Mammary epithelial cell (primary cell): ENCODE data around the gene EVC.

ENCODE experiments used
- CTCF ChIP-seq, 2 donors: IDR thresholded peaks in 1 of 2; conservative IDR thresholded peaks in 1 of 2; 2 replicates each; pipeline ENCODE4 v1.5.1; 2011 to 2012; ENCODE audit warnings: inconsistent platforms in 2 of 2, low read length in 2 of 2, mild to moderate bottlenecking in 2 of 2, control low read depth in 1 of 2, low read depth in 1 of 2; ENCODE audit not compliant: insufficient read depth in 1 of 2; ENCODE audit errors: extremely low read depth in 1 of 2
- EZH2 ChIP-seq: IDR thresholded peaks from 2 replicates; pipeline ENCODE4 v1.6.1; 2012; ENCODE audit warnings: low read length, inconsistent platforms, borderline replicate concordance

GRCh38 chr4:5730436-5730835, 19.4 kb downstream of the EVC start:
- TF ChIP-seq CTCF (conservative IDR thresholded peaks at IDR 0.05 in 1 of 2, IDR thresholded peaks at IDR 0.05 in 1 of 2; ENCODE audit: extremely low read depth in 1 of 2, insufficient read depth in 1 of 2, low read depth in 1 of 2, low read length in 2 of 2) (no peak), EZH2 (no peak)
